Measurements from ENCODE around the gene RGL1.

DNA sequence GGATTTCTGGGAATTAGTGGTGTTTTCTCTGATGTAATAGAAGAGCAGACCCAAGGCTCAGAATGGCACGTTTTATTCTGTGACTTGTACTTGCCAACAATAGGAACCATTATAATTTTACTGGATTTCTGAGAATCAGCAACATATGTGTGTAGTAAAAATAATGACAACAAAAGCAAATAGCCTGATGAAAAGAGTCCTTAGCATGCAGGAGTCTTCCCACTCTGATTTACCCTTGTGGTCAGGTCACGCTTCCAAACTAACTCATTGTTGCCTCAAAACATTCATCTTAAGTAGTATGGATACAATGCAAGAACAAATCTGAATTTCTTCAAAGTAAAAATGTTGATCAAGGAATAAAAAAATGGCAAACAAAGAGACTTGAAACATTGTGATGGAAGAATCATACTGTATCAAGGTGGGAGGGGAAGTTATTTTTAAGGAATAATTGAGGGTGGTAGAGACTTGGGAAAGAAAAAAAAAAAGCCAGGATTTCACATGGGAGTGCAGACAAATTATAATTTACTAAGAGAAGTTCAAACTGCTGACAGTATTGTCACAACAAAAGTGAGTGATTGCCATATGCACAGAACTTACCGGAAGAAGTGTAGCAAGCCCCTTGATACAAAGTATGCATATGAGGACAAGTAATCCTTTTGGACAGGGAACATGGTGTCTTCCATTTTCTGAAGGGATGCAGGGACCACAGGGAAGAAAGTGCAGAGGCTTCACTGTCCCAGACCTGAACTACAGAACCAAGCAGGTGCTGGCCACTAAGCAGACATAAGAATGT is 31.2 kb upstream of the RGL1 start:
- no peak for TF ChIP-seq EZH2 (IDR thresholded peaks at IDR 0.05; ENCODE audit: borderline replicate concordance, low read depth, low read length, poor library complexity, severe bottlenecking)
- TF ChIP-seq, protein P1, sequence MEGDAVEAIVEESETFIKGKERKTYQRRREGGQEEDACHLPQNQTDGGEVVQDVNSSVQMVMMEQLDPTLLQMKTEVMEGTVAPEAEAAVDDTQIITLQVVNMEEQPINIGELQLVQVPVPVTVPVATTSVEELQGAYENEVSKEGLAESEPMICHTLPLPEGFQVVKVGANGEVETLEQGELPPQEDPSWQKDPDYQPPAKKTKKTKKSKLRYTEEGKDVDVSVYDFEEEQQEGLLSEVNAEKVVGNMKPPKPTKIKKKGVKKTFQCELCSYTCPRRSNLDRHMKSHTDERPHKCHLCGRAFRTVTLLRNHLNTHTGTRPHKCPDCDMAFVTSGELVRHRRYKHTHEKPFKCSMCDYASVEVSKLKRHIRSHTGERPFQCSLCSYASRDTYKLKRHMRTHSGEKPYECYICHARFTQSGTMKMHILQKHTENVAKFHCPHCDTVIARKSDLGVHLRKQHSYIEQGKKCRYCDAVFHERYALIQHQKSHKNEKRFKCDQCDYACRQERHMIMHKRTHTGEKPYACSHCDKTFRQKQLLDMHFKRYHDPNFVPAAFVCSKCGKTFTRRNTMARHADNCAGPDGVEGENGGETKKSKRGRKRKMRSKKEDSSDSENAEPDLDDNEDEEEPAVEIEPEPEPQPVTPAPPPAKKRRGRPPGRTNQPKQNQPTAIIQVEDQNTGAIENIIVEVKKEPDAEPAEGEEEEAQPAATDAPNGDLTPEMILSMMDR (conservative IDR thresholded peaks at IDR 0.05; ENCODE audit: low read depth, low read length): no peak

Data from A673 (cell line).